Colonic mucosa (tissue), 4 donors: ENCODE measurements around the gene BLCAP. TPM values are rescaled to one million over a fixed set of nuclear protein-coding genes. Genes with fewer than 3 reads are reported as not detected.

Experiments used
- DNase-seq: peaks from one replicate; pipeline ENCODE4 v3.0.0-alpha.2; 2020
- H3K27ac ChIP-seq: fragments of 200-600 bp; one replicate; pipeline ENCODE4 v1.8.0; 2021
- H3K27me3 ChIP-seq: fragments of 200-600 bp; one replicate; pipeline ENCODE4 v1.8.0; 2021
- H3K36me3 ChIP-seq: fragments of 200-600 bp; one replicate; pipeline ENCODE4 v1.8.0; 2021
- H3K4me1 ChIP-seq: fragments of 200-600 bp; one replicate; pipeline ENCODE4 v1.8.0; 2021; ENCODE audit warnings: mild to moderate bottlenecking
- H3K4me3 ChIP-seq: fragments of 200-600 bp; one replicate; pipeline ENCODE4 v1.8.0; 2021
- H3K9ac ChIP-seq, 2 donors: one replicate each; pipeline ENCODE4 v1.7.0; 2013; ENCODE audit warnings: control low read depth in 2 of 2, low read depth in 2 of 2, low read length in 2 of 2
- H3K9me3 ChIP-seq: fragments of 200-600 bp; one replicate; pipeline ENCODE4 v1.8.0; 2021
- CTCF ChIP-seq: fragments of 200-600 bp; IDR thresholded peaks from one replicate; pipeline ENCODE4 v1.8.0; 2022; ENCODE audit warnings: antibody characterized with exemption, mild to moderate bottlenecking
- intact Hi-C: fragments of 100-400 bp; cut with DNase I; formaldehyde crosslinking; loops from one replicate; pipeline ENCODE4 v1.14.1; 2022
- total RNA-seq, 2 donors: library from RNA; stranded (reverse); fragmentation: NEBNext Ultra II Directional in 1 of 2; extraction: Animal tissue kit (Norgen Biotek cat#: 25700) in 1 of 2; gene quantifications; one replicate each; pipeline ENCODE4 v1.2.1, GENCODE V29; 2021
- donor health status: healthy.
- donor health status: DM: no; HTN: no; CAD: no.
- donor health status: DM: no; HTN: no; CAD: no.

Gene BLCAP
- total RNA-seq, 2 donors from 2014 or later: 87.2 to 103 TPM

GRCh38 chr20:37566590-37567330 lies 39.1 kb upstream of the BLCAP start:
- Histone ChIP-seq H3K27ac (no peak overlapping the region), H3K36me3 (no peaks in the 10 kb centered on the region), H3K4me3 (no peak overlapping the region), H3K9me3 (no peaks in the 10 kb centered on the region), H3K4me1 (no peaks in the 10 kb centered on the region), H3K9ac (no peak overlapping the region), H3K27me3 (peaks cover 10% of the 10 kb centered on the region)
- DNase-seq: no peak
- no peak for TF ChIP-seq CTCF
- intact Hi-C loops: no loop called here

GRCh38 chr20:37565134-37565811 lies 37.6 kb upstream of the BLCAP start:
- Histone ChIP-seq H3K4me1 (no peaks in the 10 kb centered on the region), H3K9ac (no peak overlapping the region), H3K9me3 (no peaks in the 10 kb centered on the region), H3K36me3 (no peaks in the 10 kb centered on the region), H3K4me3 (no peak overlapping the region), H3K27me3 (peaks cover 10% of the 10 kb centered on the region), H3K27ac (no peak overlapping the region)
- intact Hi-C loops: no loop called here
- DNase-seq: no peak
- TF ChIP-seq CTCF: no peak

GRCh38 chr20:37564388-37565133 lies 36.9 kb upstream of the BLCAP start:
- peak; percentile 86 for TF ChIP-seq CTCF
- no peak overlapping the region for H3K4me3 ChIP-seq
- peaks cover 10% of the 10 kb centered on the region for H3K27me3 ChIP-seq
- no peak overlapping the region for H3K9ac ChIP-seq
- no peaks in the 10 kb centered on the region for H3K4me1 ChIP-seq
- intact Hi-C loops: loop anchor here (5.0 kb wide), 2 partner anchors 428 to 658 kb away; no protein-coding TSS in a partner anchor
- no peaks in the 10 kb centered on the region for H3K9me3 ChIP-seq
- DNase-seq: peak; percentile 34
- no peak overlapping the region for H3K27ac ChIP-seq
- H3K36me3 ChIP-seq: no peaks in the 10 kb centered on the region

GRCh38 chr20:37564016-37564387 lies 36.3 kb upstream of the BLCAP start:
- DNase-seq: no peak
- Histone ChIP-seq H3K4me1 (no peaks in the 10 kb centered on the region), H3K36me3 (no peaks in the 10 kb centered on the region), H3K27me3 (peaks cover 10% of the 10 kb centered on the region), H3K9ac (no peak overlapping the region), H3K27ac (no peak overlapping the region), H3K4me3 (no peak overlapping the region), H3K9me3 (no peaks in the 10 kb centered on the region)
- no peak for TF ChIP-seq CTCF
- intact Hi-C loops: loop anchor here (5.0 kb wide), 2 partner anchors 428 to 658 kb away; no protein-coding TSS in a partner anchor

- no peaks in the 10 kb centered on the region for H3K4me1 ChIP-seq
- H3K27ac ChIP-seq: no peak overlapping the region
- DNase-seq: no peak
- intact Hi-C loops: loop anchor here (5.0 kb wide), 2 partner anchors 429 to 659 kb away; no protein-coding TSS in a partner anchor
- no peaks in the 10 kb centered on the region for H3K9me3 ChIP-seq
- peaks cover 10% of the 10 kb centered on the region for H3K27me3 ChIP-seq
- H3K36me3 ChIP-seq: no peaks in the 10 kb centered on the region
- H3K4me3 ChIP-seq: no peak overlapping the region
- TF ChIP-seq CTCF: no peak
- H3K9ac ChIP-seq: no peak overlapping the region
Observed at GRCh38 chr20:37562695-37563480, 35.2 kb upstream of the BLCAP start.
